Measurements from ENCODE around the gene ARF6. TPM values are rescaled to one million over a fixed set of nuclear protein-coding genes. Genes with fewer than 3 reads are reported as not detected.

ARF6 gene
- total RNA-seq, 1 donor from 2014 or later: 55.8 TPM

DNA sequence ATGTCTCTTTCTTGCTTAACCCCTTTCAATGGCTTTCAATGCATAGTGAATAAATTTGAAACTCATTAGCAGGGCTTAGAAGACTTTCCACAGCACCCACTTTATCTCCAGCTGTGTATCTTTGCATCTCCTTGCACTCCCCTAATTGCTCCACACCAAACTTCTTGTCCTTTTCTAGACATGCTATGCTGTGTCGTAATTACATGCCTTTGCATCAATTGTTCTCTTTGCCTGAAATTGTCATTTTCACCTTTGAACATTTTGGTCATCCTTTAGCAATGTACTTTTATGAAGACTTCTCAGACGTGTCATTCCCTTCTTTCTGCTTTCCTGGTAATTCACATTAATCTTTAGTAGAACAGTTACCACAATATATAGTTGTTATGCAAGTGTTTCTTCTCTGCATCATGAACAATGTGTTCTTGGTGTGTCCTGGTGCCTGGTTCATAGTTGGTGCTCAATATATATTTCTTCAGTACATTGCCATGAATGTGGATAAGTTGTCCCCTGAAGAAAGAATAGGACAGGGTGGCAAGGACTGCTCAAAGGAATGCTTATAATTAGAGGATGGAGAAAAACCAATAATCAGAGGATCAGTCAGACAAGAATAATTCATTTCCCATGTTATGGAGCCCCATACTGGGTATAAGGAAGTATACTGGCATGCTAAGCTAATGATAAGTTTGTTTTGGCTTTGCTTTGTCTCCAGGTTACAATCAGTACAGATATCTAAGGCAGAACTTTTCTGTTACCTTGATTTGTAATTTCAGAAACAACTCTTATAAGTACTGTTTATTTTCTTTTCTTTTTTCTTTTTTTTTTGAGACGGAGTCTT, 27.2 kb downstream of the ARF6 start:
- Mint-ChIP-seq H3K4me1 (no peaks in the 10 kb centered on the region), H3K36me3 (ENCODE audit: low read depth) (no peaks in the 10 kb centered on the region), H3K27ac (ENCODE audit: unreplicated experiment) (no peak overlapping the region), H3K27me3 (ENCODE audit: low read depth) (no peaks in the 10 kb centered on the region), H3K4me3 (no peak overlapping the region), H3K9me3 (peaks cover 4% of the 10 kb centered on the region)
- no peak for TF ChIP-seq CTCF (conservative IDR thresholded peaks at IDR 0.05)
- no peak for DNase-seq (ENCODE audit: low read depth, low spot score)

- peaks cover 4% of the 10 kb centered on the region for H3K9me3 Mint-ChIP-seq
- TF ChIP-seq CTCF (conservative IDR thresholded peaks at IDR 0.05): no peak
These were observed 28.1 kb downstream of the ARF6 start for GRCh38 chr14:49920935-49921334.

DNA sequence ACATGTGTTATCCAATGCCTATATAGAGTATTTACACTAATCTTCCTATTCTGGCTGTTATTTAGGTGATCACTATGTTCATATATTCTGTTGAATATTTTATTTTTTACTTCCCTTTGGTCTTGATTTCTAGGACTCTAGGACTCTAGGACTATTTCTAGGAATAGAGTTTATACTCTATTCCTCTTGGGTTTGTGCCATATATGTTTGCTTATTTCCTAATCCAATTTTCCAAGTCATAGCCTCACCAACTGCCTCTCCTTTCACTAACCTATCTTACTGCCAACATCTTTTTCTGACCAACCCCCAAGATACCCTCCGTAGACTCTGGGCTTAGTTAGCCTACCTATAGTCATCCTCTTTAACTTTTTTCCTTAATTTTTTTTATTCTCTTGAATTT, 28.5 kb downstream of the ARF6 start:
- no peak overlapping the region for H3K4me3 Mint-ChIP-seq
- no peak overlapping the region for H3K27ac Mint-ChIP-seq (ENCODE audit: unreplicated experiment)
- H3K27me3 Mint-ChIP-seq (ENCODE audit: low read depth): no peaks in the 10 kb centered on the region
- no peaks in the 10 kb centered on the region for H3K4me1 Mint-ChIP-seq
- TF ChIP-seq CTCF (conservative IDR thresholded peaks at IDR 0.05): no peak
- no peak for DNase-seq (ENCODE audit: low read depth, low spot score)
- H3K9me3 Mint-ChIP-seq: peaks cover 4% of the 10 kb centered on the region
- no peaks in the 10 kb centered on the region for H3K36me3 Mint-ChIP-seq (ENCODE audit: low read depth)

More at GRCh38 chr14:49920935-49921334, 28.1 kb downstream of the ARF6 start:
- Mint-ChIP-seq H3K27me3 (ENCODE audit: low read depth) (no peaks in the 10 kb centered on the region), H3K27ac (ENCODE audit: unreplicated experiment) (no peak overlapping the region), H3K4me3 (no peak overlapping the region), H3K4me1 (no peaks in the 10 kb centered on the region), H3K36me3 (ENCODE audit: low read depth) (no peaks in the 10 kb centered on the region)
- no peak for DNase-seq (ENCODE audit: low read depth, low spot score)

- no peak overlapping the region for H3K27ac Mint-ChIP-seq (ENCODE audit: unreplicated experiment)
- TF ChIP-seq CTCF (conservative IDR thresholded peaks at IDR 0.05): no peak
- DNase-seq (ENCODE audit: low read depth, low spot score): no peak
These were observed 30.6 kb downstream of the ARF6 start for GRCh38 chr14:49923442-49923841.

GRCh38 chr14:49923881-49924280, 31.0 kb downstream of the ARF6 start:
- TF ChIP-seq CTCF (conservative IDR thresholded peaks at IDR 0.05): no peak
- Mint-ChIP-seq H3K4me3 (no peak overlapping the region), H3K36me3 (ENCODE audit: low read depth) (no peaks in the 10 kb centered on the region), H3K4me1 (no peaks in the 10 kb centered on the region), H3K27me3 (ENCODE audit: low read depth) (no peaks in the 10 kb centered on the region), H3K9me3 (peaks cover under 1% of the 10 kb centered on the region), H3K27ac (ENCODE audit: unreplicated experiment) (no peak overlapping the region)
- no peak for DNase-seq (ENCODE audit: low read depth, low spot score)

More at GRCh38 chr14:49923442-49923841, 30.6 kb downstream of the ARF6 start:
- peaks cover 4% of the 10 kb centered on the region for H3K9me3 Mint-ChIP-seq
- no peaks in the 10 kb centered on the region for H3K4me1 Mint-ChIP-seq
- H3K36me3 Mint-ChIP-seq (ENCODE audit: low read depth): no peaks in the 10 kb centered on the region
- H3K27me3 Mint-ChIP-seq (ENCODE audit: low read depth): no peaks in the 10 kb centered on the region
- no peak overlapping the region for H3K4me3 Mint-ChIP-seq

Data from neural crest cell (in vitro differentiated cells).